ENCODE measurements around the gene ZBTB46. TPM values are rescaled to one million over a fixed set of nuclear protein-coding genes. Genes with fewer than 3 reads are reported as not detected.

ZBTB46 gene
- total RNA-seq, 4 donors from 2014 or later: 1.2 to 6.7 (median 5.7) TPM

DNA sequence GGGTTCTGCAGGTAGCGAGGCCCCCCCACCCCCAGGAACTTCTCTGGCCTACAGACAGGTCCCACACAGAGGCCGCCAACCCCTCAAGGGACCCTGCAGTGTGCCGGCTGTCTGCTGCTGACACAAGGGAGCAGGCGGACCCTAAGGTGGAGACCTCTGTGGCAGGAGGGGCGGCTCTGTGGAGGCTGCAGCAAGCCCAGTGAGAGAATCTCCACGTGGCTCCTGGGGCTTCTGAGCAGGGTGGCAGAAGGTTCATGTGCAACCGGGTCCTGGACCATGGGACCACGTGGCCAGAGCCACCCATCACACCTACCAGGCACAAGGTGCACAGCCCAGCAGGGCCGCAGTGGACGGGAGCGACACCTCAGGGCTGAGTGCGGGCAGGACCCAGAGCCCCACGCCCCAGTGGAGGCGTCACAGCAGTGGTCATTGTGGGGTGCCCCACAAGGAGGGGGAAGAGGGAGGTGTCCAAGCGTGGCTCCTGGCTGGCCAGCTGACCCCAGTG lies 127.5 kb downstream of the ZBTB46 start:
- 86 to 94% methylated on average over 6 to 12 of the region's 15 CpGs for WGBS, 2 donors
- intact Hi-C loops (cut with DNase I; ENCODE audit: low total_unique reads): no loop called here
- DNase-seq (ENCODE audit: low spot score in 2 of 2): peak in 1 of 2 donors; percentile 85
- no peak overlapping the region for H3K4me3 ChIP-seq (ENCODE audit: low read depth, poor library complexity, severe bottlenecking)
- TF ChIP-seq POLR2A (IDR thresholded peaks at IDR 0.05): no peak
- TF ChIP-seq, protein P1, sequence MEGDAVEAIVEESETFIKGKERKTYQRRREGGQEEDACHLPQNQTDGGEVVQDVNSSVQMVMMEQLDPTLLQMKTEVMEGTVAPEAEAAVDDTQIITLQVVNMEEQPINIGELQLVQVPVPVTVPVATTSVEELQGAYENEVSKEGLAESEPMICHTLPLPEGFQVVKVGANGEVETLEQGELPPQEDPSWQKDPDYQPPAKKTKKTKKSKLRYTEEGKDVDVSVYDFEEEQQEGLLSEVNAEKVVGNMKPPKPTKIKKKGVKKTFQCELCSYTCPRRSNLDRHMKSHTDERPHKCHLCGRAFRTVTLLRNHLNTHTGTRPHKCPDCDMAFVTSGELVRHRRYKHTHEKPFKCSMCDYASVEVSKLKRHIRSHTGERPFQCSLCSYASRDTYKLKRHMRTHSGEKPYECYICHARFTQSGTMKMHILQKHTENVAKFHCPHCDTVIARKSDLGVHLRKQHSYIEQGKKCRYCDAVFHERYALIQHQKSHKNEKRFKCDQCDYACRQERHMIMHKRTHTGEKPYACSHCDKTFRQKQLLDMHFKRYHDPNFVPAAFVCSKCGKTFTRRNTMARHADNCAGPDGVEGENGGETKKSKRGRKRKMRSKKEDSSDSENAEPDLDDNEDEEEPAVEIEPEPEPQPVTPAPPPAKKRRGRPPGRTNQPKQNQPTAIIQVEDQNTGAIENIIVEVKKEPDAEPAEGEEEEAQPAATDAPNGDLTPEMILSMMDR (IDR thresholded peaks at IDR 0.05): no peak

DNA sequence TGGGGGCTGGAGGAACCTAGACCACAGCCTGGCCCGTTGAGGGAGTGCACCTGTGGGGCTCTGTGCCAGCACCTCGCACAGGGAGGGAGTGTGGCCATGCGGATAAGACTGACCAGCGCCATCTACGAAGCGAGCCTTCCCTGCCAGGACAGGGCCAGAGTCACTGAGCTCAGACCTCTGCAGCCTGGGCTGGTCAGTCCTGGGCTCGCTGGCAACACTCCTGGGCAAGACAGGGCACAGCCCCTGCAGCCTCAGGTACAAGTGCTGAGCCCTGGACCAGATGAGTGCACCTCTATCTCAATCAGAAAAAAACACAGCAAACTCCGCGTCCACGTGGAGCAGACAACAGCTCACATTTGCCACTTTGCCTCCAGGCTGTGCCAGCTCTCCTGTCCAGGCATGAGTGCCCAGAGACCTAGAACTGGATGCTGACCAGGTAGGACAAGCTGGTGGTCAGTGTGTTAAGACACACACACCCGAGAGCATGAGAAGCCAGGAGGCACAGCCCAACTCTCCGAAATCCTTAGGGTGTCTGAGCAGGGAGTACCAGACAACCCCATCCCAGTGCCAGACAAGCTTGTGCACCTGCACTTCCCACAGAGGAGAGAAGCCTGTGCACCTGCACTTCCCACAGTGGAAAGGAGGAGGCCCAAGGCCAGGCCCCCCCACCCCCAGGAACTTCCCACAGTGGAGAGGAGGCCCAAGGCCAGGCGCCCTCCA lies 128.2 kb downstream of the ZBTB46 start:
- no peak for TF ChIP-seq POLR2A (IDR thresholded peaks at IDR 0.05)
- TF ChIP-seq, protein P1 (IDR thresholded peaks at IDR 0.05): no peak
- H3K4me3 ChIP-seq (ENCODE audit: low read depth, poor library complexity, severe bottlenecking): no peak overlapping the region
- DNase-seq (ENCODE audit: low spot score in 2 of 2): peak in 1 of 2 donors; percentile 83
- WGBS, 2 donors: 73 to 80% methylated on average over 12 to 13 of the region's 13 CpGs
- intact Hi-C loops (cut with DNase I; ENCODE audit: low total_unique reads): no loop called here

DNA sequence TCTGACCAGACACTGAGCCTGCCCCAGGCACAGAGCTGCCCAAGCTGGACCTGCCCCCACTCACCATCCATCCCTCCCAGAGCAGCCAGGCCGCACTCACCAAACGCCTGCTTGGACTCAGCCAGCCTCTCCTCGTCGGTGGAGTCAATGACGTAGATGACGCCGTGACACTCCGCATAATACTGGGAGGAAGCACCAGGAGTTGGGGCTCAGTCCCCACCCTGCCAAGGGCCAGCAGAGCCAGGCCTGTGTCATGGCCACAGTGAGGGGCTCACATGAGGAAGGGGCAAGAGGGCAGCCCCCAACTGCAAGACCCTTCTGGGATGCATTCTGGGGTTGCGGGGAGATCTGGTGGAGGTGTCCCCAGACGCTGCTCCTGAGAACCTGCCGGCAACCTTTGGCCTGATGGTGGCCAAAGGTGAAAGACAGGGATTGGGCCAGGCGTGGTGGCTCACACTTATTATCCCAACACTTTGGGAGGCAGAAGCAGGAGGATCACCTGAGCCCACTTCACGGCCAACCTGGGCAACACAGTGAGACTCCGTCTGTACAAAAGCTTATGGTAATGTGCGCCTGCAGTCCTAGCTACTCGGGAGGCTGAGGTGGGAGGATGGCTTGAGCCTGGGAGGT lies 128.9 kb downstream of the ZBTB46 start:
- H3K4me3 ChIP-seq (ENCODE audit: low read depth, poor library complexity, severe bottlenecking): no peak overlapping the region
- DNase-seq (ENCODE audit: low spot score in 2 of 2): peak in 1 of 2 donors; percentile 71
- 86 to 91% methylated on average over 15 to 16 of the region's 16 CpGs for WGBS, 2 donors
- no peak for TF ChIP-seq POLR2A (IDR thresholded peaks at IDR 0.05)
- TF ChIP-seq, protein P1 (IDR thresholded peaks at IDR 0.05): no peak
- intact Hi-C loops (cut with DNase I; ENCODE audit: low total_unique reads): no loop called here

DNA sequence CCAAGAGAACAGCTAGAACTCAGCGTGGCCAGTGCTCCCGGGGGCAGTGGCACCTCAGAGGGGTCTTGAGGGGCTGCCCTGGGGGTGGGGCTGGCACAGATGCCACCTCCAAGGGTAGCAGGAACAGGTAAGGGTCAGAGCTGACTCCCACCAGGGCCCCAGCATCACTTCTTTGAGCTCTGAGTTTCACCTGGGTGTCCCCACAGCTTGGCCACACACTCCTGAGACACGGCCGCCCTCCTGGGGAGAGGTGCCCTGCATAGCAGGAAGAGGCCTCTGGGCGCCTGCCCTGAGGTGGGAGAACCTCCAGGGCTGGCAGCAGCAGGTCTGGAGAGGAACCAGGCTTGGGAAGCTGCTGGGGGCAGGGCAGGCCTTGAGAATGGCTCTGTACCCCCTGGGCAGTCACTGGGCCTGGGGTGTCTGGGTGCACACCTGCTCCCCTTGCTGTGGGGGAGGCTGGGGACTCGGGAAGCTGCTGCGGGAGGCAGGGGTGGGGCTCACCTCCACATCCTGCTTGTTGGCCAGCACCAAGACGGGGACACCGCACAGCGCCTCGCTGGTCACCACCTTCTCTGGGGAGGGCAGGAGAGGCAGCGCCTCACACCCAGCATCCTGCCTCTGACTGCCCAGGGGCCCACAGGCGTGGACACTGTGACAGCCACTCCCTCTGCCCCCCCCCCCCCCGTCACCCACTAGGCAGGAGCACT lies 129.6 kb downstream of the ZBTB46 start:
- DNase-seq (ENCODE audit: low spot score in 2 of 2): no peak
- H3K4me3 ChIP-seq (ENCODE audit: low read depth, poor library complexity, severe bottlenecking): no peak overlapping the region
- intact Hi-C loops (cut with DNase I; ENCODE audit: low total_unique reads): no loop called here
- TF ChIP-seq, protein P1 (IDR thresholded peaks at IDR 0.05): no peak
- no peak for TF ChIP-seq POLR2A (IDR thresholded peaks at IDR 0.05)
- 78 to 80% methylated on average over 7 to 13 of the region's 14 CpGs for WGBS, 2 donors

DNA sequence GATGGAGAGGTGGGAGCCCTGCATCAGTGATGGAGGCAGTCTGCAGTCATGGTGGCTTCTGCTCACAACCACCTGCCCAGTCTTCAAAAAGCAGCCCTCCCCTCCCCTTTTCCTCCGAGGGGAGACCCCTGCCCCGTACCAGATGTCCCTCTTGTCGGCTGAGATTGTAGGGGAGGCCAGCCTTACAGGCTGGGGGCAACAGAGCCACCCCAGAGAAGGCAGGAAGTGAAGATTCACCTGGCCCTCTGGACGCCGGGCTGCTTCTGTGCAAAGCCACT lies 130.1 kb downstream of the ZBTB46 start:
- 72 to 84% methylated on average over 4 to 5 of the region's 5 CpGs for WGBS, 2 donors
- intact Hi-C loops (cut with DNase I; ENCODE audit: low total_unique reads): no loop called here
- H3K4me3 ChIP-seq (ENCODE audit: low read depth, poor library complexity, severe bottlenecking): no peak overlapping the region
- no peak for DNase-seq (ENCODE audit: low spot score in 2 of 2)
- TF ChIP-seq POLR2A (IDR thresholded peaks at IDR 0.05): no peak
- TF ChIP-seq, protein P1 (IDR thresholded peaks at IDR 0.05): no peak

Data from lower leg skin (tissue), 4 donors.